Neuronal stem cell (in vitro differentiated cells): ENCODE data around the gene TMEM114.
A peak's percentile ranks its signal among the peaks of the same experiment; 100 is the strongest.

Source experiments
- DNase-seq: peaks from one replicate; pipeline ENCODE4 v3.0.0-alpha.2; 2013; ENCODE audit warnings: low spot score
- H2AFZ ChIP-seq: one replicate; pipeline ENCODE4 v1.6.1; 2013; ENCODE audit warnings: mild to moderate bottlenecking, low read length, inconsistent platforms
- H2AK5ac ChIP-seq: 2 replicates; pipeline ENCODE4 v1.6.1; 2013; ENCODE audit warnings: low read depth, mild to moderate bottlenecking, inconsistent platforms, low read length, moderate library complexity, mixed read lengths
- H2BK120ac ChIP-seq: 2 replicates; pipeline ENCODE4 v1.6.1; 2013; ENCODE audit warnings: low read depth, mild to moderate bottlenecking, inconsistent platforms, low read length, moderate library complexity, mixed read lengths
- H2BK12ac ChIP-seq: one replicate; pipeline ENCODE4 v1.6.1; 2013; ENCODE audit warnings: low read length, inconsistent platforms
- H2BK15ac ChIP-seq: 2 replicates; pipeline ENCODE4 v1.6.1; 2013; ENCODE audit warnings: mild to moderate bottlenecking, low read length, inconsistent platforms, mixed read lengths
- H2BK5ac ChIP-seq: one replicate; pipeline ENCODE4 v1.6.1; 2013; ENCODE audit warnings: inconsistent platforms, mild to moderate bottlenecking, low read length, moderate library complexity
- H3K14ac ChIP-seq: one replicate; pipeline ENCODE4 v1.6.1; 2013; ENCODE audit warnings: low read length, inconsistent platforms
- H3K18ac ChIP-seq: 2 replicates; pipeline ENCODE4 v1.6.1; 2013; ENCODE audit warnings: low read length, inconsistent platforms
- H3K23ac ChIP-seq: 2 replicates; pipeline ENCODE4 v1.6.1; 2013; ENCODE audit warnings: low read depth, mild to moderate bottlenecking, mixed read lengths, low read length, inconsistent platforms; ENCODE audit not compliant: poor library complexity
- H3K27ac ChIP-seq: replicated peaks from 3 replicates; pipeline ENCODE4 v1.5.1; 2013; ENCODE audit warnings: low read length, inconsistent platforms
- H3K27me3 ChIP-seq, 3 experiments: 2 replicates each; pipeline ENCODE4 v1.6.1; 2013; ENCODE audit warnings: low read length in 3 of 3, mild to moderate bottlenecking in 2 of 3, inconsistent platforms in 1 of 3, low read depth in 1 of 3, mixed read lengths in 1 of 3, moderate library complexity in 1 of 3; ENCODE audit not compliant: control insufficient read depth in 3 of 3, insufficient read depth in 3 of 3
- H3K36me3 ChIP-seq, 2 donors: replicated peaks in 1 of 2; 2 replicates each; pipeline ENCODE4 v1.6.1; 2013; ENCODE audit warnings: low read length in 2 of 2; ENCODE audit not compliant: control insufficient read depth in 2 of 2, insufficient read depth in 2 of 2
- H3K4ac ChIP-seq: 2 replicates; pipeline ENCODE4 v1.6.1; 2013; ENCODE audit warnings: inconsistent platforms, mild to moderate bottlenecking, low read length, moderate library complexity
- H3K4me1 ChIP-seq, 2 donors: 1 replicate in 1 of 2; 2 replicates in 1 of 2; pipeline ENCODE4 v1.6.1; 2013; ENCODE audit warnings: low read length in 2 of 2, low read depth in 1 of 2; ENCODE audit not compliant: control insufficient read depth in 2 of 2, insufficient read depth in 1 of 2
- H3K4me2 ChIP-seq: one replicate; pipeline ENCODE4 v1.6.1; 2013; ENCODE audit warnings: mild to moderate bottlenecking, low read length, inconsistent platforms; ENCODE audit not compliant: insufficient read depth, poor library complexity, severe bottlenecking
- H3K4me3 ChIP-seq, 2 donors: 2 replicates each; pipeline ENCODE4 v1.5.1; 2013; ENCODE audit warnings: low read length in 2 of 2, mild to moderate bottlenecking in 2 of 2, inconsistent platforms in 1 of 2, moderate library complexity in 1 of 2
- H3K79me1 ChIP-seq: one replicate; pipeline ENCODE4 v1.6.1; 2013; ENCODE audit warnings: low read depth, mild to moderate bottlenecking, inconsistent platforms, low read length, moderate library complexity
- H3K9ac ChIP-seq: one replicate; pipeline ENCODE4 v1.6.1; 2013; ENCODE audit warnings: mild to moderate bottlenecking, low read depth, low read length, inconsistent platforms; ENCODE audit not compliant: poor library complexity
- H3K9me3 ChIP-seq, 2 donors: replicated peaks in 1 of 2; 2 replicates each; pipeline versions ENCODE3 to v1.6.1; 2013; ENCODE audit warnings: low read length in 2 of 2, mild to moderate bottlenecking in 2 of 2, inconsistent platforms in 1 of 2, low read depth in 1 of 2, mixed read lengths in 1 of 2, moderate library complexity in 1 of 2; ENCODE audit not compliant: control insufficient read depth in 2 of 2, insufficient read depth in 1 of 2
- H4K8ac ChIP-seq: one replicate; pipeline ENCODE4 v1.6.1; 2013; ENCODE audit warnings: low read depth, mild to moderate bottlenecking, inconsistent platforms, low read length, moderate library complexity
- H4K91ac ChIP-seq: one replicate; pipeline ENCODE4 v1.6.1; 2013; ENCODE audit warnings: low read length, low read depth, mild to moderate bottlenecking, inconsistent platforms; ENCODE audit not compliant: poor library complexity
- WGBS, 2 donors: extraction: QIAGEN DNeasy Blood & Tissue Kit; methylation state at CpG; one replicate each; pipeline ENCODE4 v1.1.7; 2013; ENCODE audit warnings: missing lambda C conversion rate in 2 of 2, mixed read lengths in 1 of 2; ENCODE audit not compliant: insufficient read length in 2 of 2, insufficient replicate concordance in 1 of 2; ENCODE audit errors: extremely low coverage in 2 of 2; 5-methylcytosine and 5-hydroxymethylcytosine counted together

The TMEM114 gene

DNA sequence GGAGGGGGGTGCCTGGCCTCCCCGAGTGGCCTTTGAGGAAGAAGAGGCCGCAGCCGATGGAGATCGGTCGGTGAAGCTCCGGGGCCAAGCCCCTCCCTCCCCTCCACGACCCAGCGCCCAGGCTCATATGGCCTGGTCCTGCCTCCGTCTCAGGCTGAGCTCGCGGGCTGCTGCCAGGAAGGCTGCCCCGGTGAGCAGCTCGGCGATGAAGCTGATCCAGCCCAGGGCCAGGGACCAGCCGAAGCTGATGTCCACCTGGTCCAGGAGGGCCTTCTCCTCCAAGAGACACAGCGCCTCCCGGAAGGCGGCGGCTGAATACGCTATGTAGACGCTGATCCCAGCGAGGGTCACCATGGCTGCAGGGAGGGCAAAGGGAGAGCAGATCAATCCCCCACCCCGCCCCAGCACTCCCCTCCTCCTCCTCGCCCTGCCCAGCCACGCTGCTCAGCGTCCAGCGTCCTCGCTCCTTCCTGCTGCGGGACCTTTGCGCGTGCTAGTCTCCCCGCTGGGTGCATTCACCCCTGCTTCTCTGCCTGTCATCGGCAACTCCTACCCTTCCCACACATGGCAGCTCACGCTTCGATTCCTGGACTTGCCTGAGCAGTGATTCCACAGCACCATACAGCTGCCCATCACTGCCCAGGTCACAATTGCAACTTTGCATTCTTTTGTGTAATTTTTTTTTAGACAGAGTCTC, 20.5 kb downstream of the TMEM114 start:
- H2BK15ac ChIP-seq: peak overlapping the region; percentile 86
- WGBS, 2 donors: no CpG with 5 or more reads among the region's 35 CpGs

DNA sequence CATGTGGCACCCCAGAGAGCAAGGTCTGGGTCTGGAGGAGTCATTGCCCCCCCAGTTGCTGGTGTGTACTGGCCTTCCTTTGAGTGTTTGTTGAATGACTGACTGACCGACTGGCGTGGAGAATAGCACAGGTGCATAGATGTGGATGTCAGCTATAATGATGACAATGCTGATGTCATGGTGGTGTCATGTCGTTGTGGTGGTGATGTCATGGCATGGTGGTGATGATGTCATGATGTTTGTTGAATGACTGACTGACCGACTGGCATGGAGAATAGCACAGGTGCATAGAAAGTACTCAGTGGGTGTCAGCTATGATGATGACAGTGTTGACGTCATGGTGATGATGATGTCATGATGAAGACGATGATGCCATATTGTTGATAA, 22.1 kb downstream of the TMEM114 start:
- no peak for DNase-seq
- H3K4me3 ChIP-seq: peak overlapping the region in 1 of 2 donors; percentile 11
- no peak overlapping the region for H2BK5ac ChIP-seq
- H3K23ac ChIP-seq: no peak overlapping the region
- H2BK12ac ChIP-seq: no peak overlapping the region
- no peak overlapping the region for H3K27ac ChIP-seq
- H2BK120ac ChIP-seq: no peak overlapping the region
- H4K91ac ChIP-seq: no peak overlapping the region
- no peak overlapping the region for H4K8ac ChIP-seq
- H2BK15ac ChIP-seq: no peak overlapping the region
- H3K4ac ChIP-seq: no peak overlapping the region
- no peaks in the 10 kb centered on the region for H3K36me3 ChIP-seq
- H3K27me3 ChIP-seq: no peaks in the 10 kb centered on the region
- H3K9ac ChIP-seq: no peak overlapping the region
- H3K9me3 ChIP-seq: no peaks in the 10 kb centered on the region
- peaks cover 23 to 28% of the 10 kb centered on the region in 2 donors for H3K4me1 ChIP-seq
- no peak overlapping the region for H3K18ac ChIP-seq
- H2AK5ac ChIP-seq: no peak overlapping the region
- H2AFZ ChIP-seq: peak overlapping the region; percentile 36
- H3K4me2 ChIP-seq: no peak overlapping the region
- H3K14ac ChIP-seq: no peak overlapping the region
- H3K79me1 ChIP-seq: no peaks in the 10 kb centered on the region
- WGBS, 2 donors: no CpG with 5 or more reads among the region's 6 CpGs

More for the DNA sequence above, 20.5 kb downstream of the TMEM114 start:
- Histone ChIP-seq H2AFZ (peak overlapping the region; percentile 55), H3K14ac (peak overlapping the region; percentile 58), H2BK120ac (no peak overlapping the region), H3K18ac (peak overlapping the region; percentile 87), H3K4me3 (no peak overlapping the region), H3K4ac (no peak overlapping the region), H3K4me2 (no peak overlapping the region), H3K27me3 (no peaks in the 10 kb centered on the region), H3K27ac (no peak overlapping the region), H3K9me3 (no peaks in the 10 kb centered on the region), H2BK5ac (peak overlapping the region; percentile 27), H3K4me1 (peaks cover 23 to 28% of the 10 kb centered on the region in 2 donors), H3K9ac (peak overlapping the region; percentile 51), H2BK12ac (peak overlapping the region; percentile 96), H2AK5ac (peak overlapping the region; percentile 49), H4K8ac (peak overlapping the region; percentile 21), H3K36me3 (no peaks in the 10 kb centered on the region), H3K23ac (peak overlapping the region; percentile 52), H4K91ac (peak overlapping the region; percentile 90), H3K79me1 (no peaks in the 10 kb centered on the region)
- no peak for DNase-seq

DNA sequence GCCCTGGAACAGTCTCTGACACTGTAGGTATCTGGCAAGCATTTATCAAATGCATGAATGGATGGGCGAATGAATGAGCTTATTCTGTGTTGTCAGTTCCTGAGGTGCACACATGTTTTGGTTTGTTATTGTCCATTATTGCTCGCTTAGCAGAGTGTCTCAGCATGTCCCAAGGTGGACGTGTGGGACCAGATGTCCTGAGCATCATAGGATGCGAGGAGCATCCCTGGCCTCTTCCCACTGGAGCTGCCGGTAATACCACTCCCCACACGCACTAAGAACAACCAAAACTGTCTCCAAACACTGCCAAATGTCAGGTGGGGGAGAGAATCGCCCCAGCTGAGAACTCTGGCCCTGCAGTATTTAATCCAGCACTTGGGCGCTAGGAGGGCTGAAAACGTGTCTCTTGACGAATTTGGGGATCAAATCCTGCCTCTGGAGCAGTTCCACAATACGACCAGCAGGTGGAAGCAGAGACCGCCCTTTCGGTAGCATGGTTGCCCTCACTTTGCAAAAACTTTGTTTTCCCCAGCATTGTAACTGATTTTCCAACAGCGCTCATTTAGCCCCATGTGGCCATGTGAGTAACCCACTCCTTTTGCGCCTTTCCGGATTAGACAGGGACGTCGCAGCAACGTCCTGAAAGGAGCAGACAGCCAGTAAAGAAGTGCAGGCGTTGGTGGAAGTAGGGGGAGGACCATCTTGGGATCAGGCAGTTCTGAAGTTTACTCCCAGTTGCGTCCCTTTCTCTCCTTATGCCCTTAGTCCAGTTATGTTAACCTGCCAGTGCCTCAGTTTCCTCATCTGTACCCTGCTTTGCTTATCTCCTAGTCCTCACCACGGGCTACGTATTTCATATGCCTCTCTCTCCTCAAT, 22.7 kb downstream of the TMEM114 start:
- no peaks in the 10 kb centered on the region for H3K36me3 ChIP-seq
- H2BK15ac ChIP-seq: no peak overlapping the region
- peaks cover under 1 to 3% of the 10 kb centered on the region in 2 donors for H3K9me3 ChIP-seq
- H3K4me1 ChIP-seq: peaks cover 20 to 26% of the 10 kb centered on the region in 2 donors
- H2AK5ac ChIP-seq: no peak overlapping the region
- no peak overlapping the region for H3K14ac ChIP-seq
- no peak overlapping the region for H3K9ac ChIP-seq
- no peak overlapping the region for H3K4ac ChIP-seq
- H3K4me2 ChIP-seq: no peak overlapping the region
- H2BK12ac ChIP-seq: no peak overlapping the region
- H2BK120ac ChIP-seq: no peak overlapping the region
- DNase-seq: peak; percentile 94
- WGBS, 2 donors: no CpG with 5 or more reads among the region's 23 CpGs
- no peak overlapping the region for H3K23ac ChIP-seq
- no peak overlapping the region for H4K91ac ChIP-seq
- peak overlapping the region in 1 of 2 donors; percentile 19 for H3K4me3 ChIP-seq
- peak overlapping the region; percentile 36 for H2AFZ ChIP-seq
- H3K27ac ChIP-seq: no peak overlapping the region
- no peaks in the 10 kb centered on the region for H3K79me1 ChIP-seq
- no peak overlapping the region for H4K8ac ChIP-seq
- H3K18ac ChIP-seq: no peak overlapping the region
- no peaks in the 10 kb centered on the region for H3K27me3 ChIP-seq
- H2BK5ac ChIP-seq: no peak overlapping the region

DNA sequence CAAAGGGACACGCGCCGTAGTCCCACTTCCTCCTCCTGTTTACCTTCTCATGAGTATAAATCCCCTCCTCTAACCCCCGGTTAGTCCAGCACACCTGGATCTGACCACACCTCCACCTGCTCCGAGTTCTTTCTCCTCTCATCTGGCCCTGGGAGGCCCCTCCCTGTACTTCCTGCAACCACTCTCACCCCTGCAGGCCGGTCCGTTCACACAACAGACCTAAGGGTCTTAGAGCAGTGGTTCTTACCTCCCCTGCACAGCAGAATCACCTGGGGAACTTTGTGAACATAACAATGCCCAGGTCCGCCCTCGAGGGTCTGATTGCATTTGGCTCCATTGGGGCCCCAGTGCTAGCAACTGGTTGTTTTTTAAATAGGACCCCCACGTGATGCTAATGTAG, 24.8 kb downstream of the TMEM114 start:
- H3K23ac ChIP-seq: no peak overlapping the region
- peaks cover 2 to 14% of the 10 kb centered on the region in 2 donors for H3K9me3 ChIP-seq
- no peak overlapping the region for H2BK120ac ChIP-seq
- no peak overlapping the region for H3K4me3 ChIP-seq
- H3K36me3 ChIP-seq: no peaks in the 10 kb centered on the region
- no peaks in the 10 kb centered on the region for H3K79me1 ChIP-seq
- no peak overlapping the region for H4K8ac ChIP-seq
- H3K9ac ChIP-seq: no peak overlapping the region
- no peak overlapping the region for H2BK12ac ChIP-seq
- no peak overlapping the region for H2AFZ ChIP-seq
- DNase-seq: no peak
- H4K91ac ChIP-seq: no peak overlapping the region
- H3K27me3 ChIP-seq: no peaks in the 10 kb centered on the region
- no CpG with 5 or more reads among the region's 10 CpGs for WGBS, 2 donors
- no peak overlapping the region for H3K4me2 ChIP-seq
- H3K14ac ChIP-seq: no peak overlapping the region
- no peak overlapping the region for H3K18ac ChIP-seq
- peak overlapping the region; percentile 33 for H2BK5ac ChIP-seq
- H3K27ac ChIP-seq: no peak overlapping the region
- H2BK15ac ChIP-seq: no peak overlapping the region
- no peak overlapping the region for H2AK5ac ChIP-seq
- H3K4ac ChIP-seq: no peak overlapping the region
- peaks cover 6 to 9% of the 10 kb centered on the region in 2 donors for H3K4me1 ChIP-seq
